GM23248 (cell line): ENCODE results near the gene LAMA5. TPM values are rescaled to one million over a fixed set of nuclear protein-coding genes. Genes with fewer than 3 reads are reported as not detected.

ENCODE experiments used
- DNase-seq: peaks from one replicate; pipeline ENCODE4 v3.0.0-alpha.2; 2015
- H2AFZ ChIP-seq: fragments of 200-600 bp; sonication (generic); 2 replicates; pipeline ENCODE4 v1.6.1; 2016; ENCODE audit warnings: antibody characterized with exemption
- H3F3A ChIP-seq: fragments of 200-600 bp; sonication (generic); 2 replicates; pipeline ENCODE4 v1.6.1; 2016; ENCODE audit warnings: mild to moderate bottlenecking, antibody characterized with exemption, mixed run types; ENCODE audit not compliant: insufficient read depth
- H3K27ac ChIP-seq: fragments of 200-600 bp; sonication (generic); 2 replicates; pipeline ENCODE4 v1.5.1; 2016; ENCODE audit warnings: mild to moderate bottlenecking
- H3K27me3 ChIP-seq: fragments of 200-600 bp; sonication (generic); replicated peaks from 2 replicates; pipeline ENCODE4 v1.6.1; 2016; ENCODE audit warnings: mild to moderate bottlenecking; ENCODE audit not compliant: insufficient read depth
- H3K36me3 ChIP-seq: fragments of 200-600 bp; sonication (generic); 2 replicates; pipeline ENCODE4 v1.6.1; 2016; ENCODE audit warnings: low read depth, mild to moderate bottlenecking
- H3K4me1 ChIP-seq: fragments of 200-600 bp; sonication (generic); 2 replicates; pipeline ENCODE4 v1.6.1; 2016; ENCODE audit warnings: mild to moderate bottlenecking; ENCODE audit not compliant: insufficient read depth
- H3K4me2 ChIP-seq: fragments of 200-600 bp; sonication (generic); one replicate; pipeline ENCODE4 v1.6.1; 2016; ENCODE audit warnings: mild to moderate bottlenecking; ENCODE audit not compliant: unreplicated experiment
- H3K4me3 ChIP-seq: fragments of 200-600 bp; sonication (generic); 2 replicates; pipeline ENCODE4 v1.5.1; 2016; ENCODE audit warnings: mild to moderate bottlenecking
- H3K79me2 ChIP-seq: fragments of 200-600 bp; sonication (generic); 2 replicates; pipeline ENCODE4 v1.6.1; 2016; ENCODE audit warnings: mild to moderate bottlenecking; ENCODE audit not compliant: insufficient read depth
- H3K9ac ChIP-seq: fragments of 200-600 bp; sonication (generic); 2 replicates; pipeline ENCODE4 v1.6.1; 2016; ENCODE audit warnings: mild to moderate bottlenecking
- H3K9me2 ChIP-seq: fragments of 200-600 bp; sonication (generic); 2 replicates; pipeline ENCODE4 v1.6.1; 2016; ENCODE audit warnings: mixed run types, mild to moderate bottlenecking, moderate library complexity; ENCODE audit not compliant: insufficient read depth
- H3K9me3 ChIP-seq: fragments of 200-600 bp; sonication (generic); one replicate; pipeline ENCODE4 v1.6.1; 2017; ENCODE audit warnings: low read depth
- H4K20me1 ChIP-seq: fragments of 200-600 bp; sonication (generic); 2 replicates; pipeline ENCODE4 v1.6.0; 2016; ENCODE audit not compliant: insufficient read depth
- EZH2 ChIP-seq: fragments of 200-600 bp; sonication (generic); IDR thresholded peaks from 2 replicates; pipeline ENCODE4 v1.6.1; 2018; ENCODE audit warnings: antibody characterized with exemption, mild to moderate bottlenecking; ENCODE audit not compliant: insufficient read depth, poor library complexity, severe bottlenecking
- EZH2phosphoT487 ChIP-seq: fragments of 200-600 bp; sonication (generic); IDR thresholded peaks from 2 replicates; pipeline ENCODE4 v1.6.1; 2018; ENCODE audit warnings: antibody characterized with exemption, moderate library complexity, mild to moderate bottlenecking, low read depth; ENCODE audit not compliant: insufficient read depth
- WGBS, 2 experiments: methylation state at CpG; one replicate each; pipeline ENCODE4 v1.1.6; 2015 to 2017; ENCODE audit warnings: low lambda C conversion rate in 2 of 2, low coverage in 1 of 2; ENCODE audit errors: missing lambda C conversion rate in 2 of 2; 5-methylcytosine and 5-hydroxymethylcytosine counted together
- in situ Hi-C: fragments of 300-500 bp; cut with MboI; formaldehyde crosslinking; loops from 2 replicates; pipeline ENCODE4 v1.15.0; 2020
- polyA plus RNA-seq: library from polyadenylated mRNA; unstranded; fragments of >200 nt; fragmentation: Nextera tagmentation; extraction: Ambion mirVana; gene quantifications from 2 replicates; pipeline ENCODE4 v1.2.1, GENCODE V29; 2016
- total RNA-seq: library from RNA; depleted of rRNA; stranded (reverse); fragments of >200 nt; shearing (Covaris generic); gene quantifications from 2 replicates; pipeline ENCODE4 v1.2.3, GENCODE V29; 2014

The LAMA5 gene
- total and polyA plus RNA-seq, 2 experiments from 2014 or later, result 4.5 to 6.0 TPM

DNA sequence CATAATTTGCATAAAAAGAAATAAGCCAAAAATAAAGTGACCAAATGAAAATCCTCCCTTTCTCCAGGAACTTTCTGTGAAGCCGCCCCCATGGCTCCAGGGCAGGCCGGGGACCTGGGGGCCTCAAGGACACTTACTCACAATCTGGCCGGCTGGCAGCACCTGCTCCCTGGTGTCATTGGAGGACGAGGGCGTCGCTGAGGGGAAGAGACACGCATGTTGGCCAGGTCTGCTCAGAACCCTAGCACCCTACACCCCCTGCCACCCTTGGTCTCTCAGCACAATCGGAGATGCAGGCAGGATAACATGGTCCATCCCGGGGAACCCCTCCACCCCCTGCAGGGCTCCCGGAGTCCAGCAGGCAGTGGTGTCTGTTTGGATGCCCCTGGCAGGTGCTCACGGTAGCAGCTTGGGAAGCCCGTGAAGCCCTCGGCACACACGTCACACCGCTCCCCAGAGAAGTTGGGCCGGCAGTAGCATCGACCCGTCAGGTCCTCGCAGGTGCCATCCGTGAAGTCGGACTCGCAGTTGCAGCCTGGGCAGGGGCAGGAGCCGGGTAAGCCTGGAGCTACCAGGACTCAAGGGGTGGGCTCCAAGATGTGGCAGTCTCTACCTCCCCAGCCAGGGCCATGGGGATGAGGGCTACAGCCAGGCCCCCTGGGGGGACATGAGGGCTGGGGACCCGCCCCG is 21.3 kb downstream of the LAMA5 start:
- DNase-seq, result no peak
- TF ChIP-seq EZH2, result no peak
- TF ChIP-seq EZH2phosphoT487, result no peak
- H3K27me3 ChIP-seq, result no peaks in the 10 kb centered on the region
- no peak overlapping the region for H3K27ac ChIP-seq
- H3K9ac ChIP-seq, result no peak overlapping the region
- H3K9me2 ChIP-seq, result no peaks in the 10 kb centered on the region
- H3F3A ChIP-seq, result no peaks in the 10 kb centered on the region
- no peak overlapping the region for H3K4me3 ChIP-seq
- H3K36me3 ChIP-seq, result no peaks in the 10 kb centered on the region
- in situ Hi-C loops, result no loop called here
- H3K4me2 ChIP-seq, result no peak overlapping the region
- H3K4me1 ChIP-seq, result no peaks in the 10 kb centered on the region
- 66 to 67% methylated on average over 23 to 25 of the region's 25 CpGs for WGBS, 2 experiments
- no peaks in the 10 kb centered on the region for H3K79me2 ChIP-seq
- no peaks in the 10 kb centered on the region for H3K9me3 ChIP-seq
- no peaks in the 10 kb centered on the region for H4K20me1 ChIP-seq
- H2AFZ ChIP-seq, result no peak overlapping the region

DNA sequence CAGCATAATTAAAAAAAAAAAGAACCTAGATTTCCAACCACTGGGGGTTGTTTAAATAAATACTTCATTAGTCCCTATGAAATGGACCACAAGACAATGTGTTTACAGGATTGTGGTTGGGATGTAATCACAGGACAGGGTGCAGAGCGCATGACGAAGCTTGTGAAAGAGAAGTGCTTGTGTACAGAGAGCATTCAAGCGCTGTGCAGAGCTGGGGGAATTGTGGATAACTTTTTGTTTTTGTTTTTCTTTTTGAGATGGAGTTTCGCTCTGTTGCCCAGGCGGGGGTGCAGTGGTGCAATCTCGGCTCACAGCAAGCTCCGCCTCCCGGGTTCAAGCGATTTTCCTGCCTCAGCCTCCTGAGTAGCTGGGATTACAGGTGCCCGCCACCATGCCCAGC is 22.3 kb downstream of the LAMA5 start:
- no peak for TF ChIP-seq EZH2phosphoT487
- TF ChIP-seq EZH2, result no peak
- 78 to 81% methylated on average over 10 of the region's 10 CpGs for WGBS, 2 experiments

DNA sequence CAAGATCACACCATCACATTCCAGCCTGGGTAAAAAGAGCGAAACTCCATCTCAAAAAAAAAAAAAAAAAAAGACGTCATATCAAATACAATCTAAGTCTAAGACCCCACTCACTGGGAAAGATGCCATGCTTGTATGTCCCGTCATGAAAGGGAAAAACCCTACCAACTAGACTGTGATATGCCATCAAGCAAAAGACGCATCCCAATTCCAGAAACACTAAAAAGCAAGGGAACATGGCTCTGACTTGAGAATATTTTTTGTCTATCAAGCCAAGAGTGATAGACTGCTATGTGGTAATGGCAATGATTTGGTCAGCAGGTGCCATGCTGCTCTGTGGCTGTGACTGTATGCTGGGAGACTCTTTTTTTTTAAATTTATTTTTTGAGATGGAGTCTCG is 23.0 kb downstream of the LAMA5 start:
- H3K9me3 ChIP-seq, result no peaks in the 10 kb centered on the region
- H3K4me2 ChIP-seq, result no peak overlapping the region
- no peaks in the 10 kb centered on the region for H3K9me2 ChIP-seq
- no peak overlapping the region for H3K4me3 ChIP-seq
- TF ChIP-seq EZH2 (no peak), EZH2phosphoT487 (no peak)
- H3K9ac ChIP-seq, result no peak overlapping the region
- no peaks in the 10 kb centered on the region for H3K27me3 ChIP-seq
- H4K20me1 ChIP-seq, result no peaks in the 10 kb centered on the region
- H3K4me1 ChIP-seq, result no peaks in the 10 kb centered on the region
- H3K79me2 ChIP-seq, result no peaks in the 10 kb centered on the region
- in situ Hi-C loops, result no loop called here
- no peak overlapping the region for H2AFZ ChIP-seq
- 77 to 79% methylated on average over 5 of the region's 5 CpGs for WGBS, 2 experiments
- DNase-seq, result no peak
- H3K36me3 ChIP-seq, result no peaks in the 10 kb centered on the region
- H3K27ac ChIP-seq, result no peak overlapping the region
- no peaks in the 10 kb centered on the region for H3F3A ChIP-seq

More for the DNA sequence above, 22.3 kb downstream of the LAMA5 start:
- H3K4me1 ChIP-seq, result no peaks in the 10 kb centered on the region
- H3F3A ChIP-seq, result no peaks in the 10 kb centered on the region
- no peak for DNase-seq
- no peaks in the 10 kb centered on the region for H3K9me2 ChIP-seq
- H3K9ac ChIP-seq, result no peak overlapping the region
- H3K36me3 ChIP-seq, result no peaks in the 10 kb centered on the region
- in situ Hi-C loops, result no loop called here
- H3K27me3 ChIP-seq, result no peaks in the 10 kb centered on the region
- no peak overlapping the region for H3K4me3 ChIP-seq
- H4K20me1 ChIP-seq, result no peaks in the 10 kb centered on the region
- no peak overlapping the region for H2AFZ ChIP-seq
- H3K4me2 ChIP-seq, result no peak overlapping the region
- no peaks in the 10 kb centered on the region for H3K79me2 ChIP-seq
- H3K9me3 ChIP-seq, result no peaks in the 10 kb centered on the region
- no peak overlapping the region for H3K27ac ChIP-seq

DNA sequence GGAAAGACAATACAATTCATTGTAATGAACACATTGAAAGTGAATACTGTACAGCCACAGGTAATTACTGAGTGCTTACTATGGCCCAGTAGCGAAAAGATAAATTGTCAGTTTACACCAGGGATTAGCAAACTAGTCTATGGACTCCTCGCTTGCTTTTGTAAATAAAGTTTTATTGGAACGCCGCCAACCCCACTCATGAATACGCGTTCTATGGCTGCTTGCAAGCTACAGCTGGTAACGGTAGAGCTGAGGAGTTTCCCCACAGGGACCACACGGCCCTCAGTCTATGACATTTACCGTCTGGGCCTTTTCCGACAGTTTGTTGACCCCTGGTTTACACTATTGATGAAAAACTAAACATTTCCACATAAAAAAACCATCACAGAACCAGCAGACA is 24.2 kb downstream of the LAMA5 start:
- H2AFZ ChIP-seq, result no peak overlapping the region
- H3K27me3 ChIP-seq, result no peaks in the 10 kb centered on the region
- no peaks in the 10 kb centered on the region for H3K4me1 ChIP-seq
- no peak overlapping the region for H3K4me3 ChIP-seq
- no peak overlapping the region for H3K4me2 ChIP-seq
- no peaks in the 10 kb centered on the region for H3K79me2 ChIP-seq
- H3K36me3 ChIP-seq, result no peaks in the 10 kb centered on the region
- TF ChIP-seq EZH2 (no peak), EZH2phosphoT487 (no peak)
- H3K27ac ChIP-seq, result no peak overlapping the region
- in situ Hi-C loops, result no loop called here
- no peaks in the 10 kb centered on the region for H3K9me2 ChIP-seq
- H3F3A ChIP-seq, result no peaks in the 10 kb centered on the region
- H3K9me3 ChIP-seq, result no peaks in the 10 kb centered on the region
- WGBS, 2 experiments, result 69 to 75% methylated on average over 10 of the region's 10 CpGs
- no peaks in the 10 kb centered on the region for H4K20me1 ChIP-seq
- DNase-seq, result no peak
- H3K9ac ChIP-seq, result no peak overlapping the region

DNA sequence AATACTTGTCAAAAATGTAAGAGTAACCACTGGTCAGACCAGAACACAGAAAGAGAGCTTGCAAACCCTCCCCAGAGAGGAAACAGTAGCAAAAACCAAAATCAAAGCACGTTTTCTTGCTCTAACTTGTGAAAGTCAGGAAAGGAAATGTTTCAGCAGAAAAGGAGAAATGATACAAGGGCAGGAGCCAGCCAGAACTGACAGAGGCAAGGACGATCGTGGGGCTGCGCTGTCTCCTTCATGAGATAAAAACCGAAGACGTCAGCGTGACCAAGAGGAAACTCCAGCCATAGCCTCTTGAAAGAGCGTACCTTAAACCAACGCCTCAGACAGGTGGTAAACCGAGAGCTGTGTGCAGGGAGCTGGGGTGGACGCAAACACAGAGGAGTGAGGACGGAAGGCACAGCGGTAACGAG is 27.5 kb downstream of the LAMA5 start:
- Histone ChIP-seq H3K9me2 (no peaks in the 10 kb centered on the region), H3K4me3 (no peak overlapping the region), H3K9me3 (no peaks in the 10 kb centered on the region), H3K36me3 (no peaks in the 10 kb centered on the region), H3K4me2 (no peak overlapping the region), H3K27me3 (no peaks in the 10 kb centered on the region), H3F3A (no peaks in the 10 kb centered on the region), H4K20me1 (no peaks in the 10 kb centered on the region), H3K27ac (no peak overlapping the region), H3K4me1 (no peaks in the 10 kb centered on the region), H3K79me2 (no peaks in the 10 kb centered on the region), H3K9ac (no peak overlapping the region), H2AFZ (no peak overlapping the region)
- TF ChIP-seq EZH2phosphoT487 (no peak), EZH2 (no peak)
- DNase-seq, result no peak
- WGBS, 2 experiments, result 63 to 66% methylated on average over 14 of the region's 14 CpGs
- in situ Hi-C loops, result no loop called here
